Upper lobe of left lung (tissue), 4 donors: ENCODE data around the gene FAM171A1.

Source experiments
- CTCF ChIP-seq, 6 experiments: fragments of 450-650 bp in 4 of 6; fragments of 200-600 bp in 2 of 6; sonication (generic) in 2 of 6; IDR thresholded peaks; one replicate each; pipeline ENCODE4 v1.5.1; 2016 to 2019; ENCODE audit warnings: antibody characterized with exemption in 6 of 6
- EP300 ChIP-seq, 4 donors: sonication (generic); formaldehyde crosslinking; IDR thresholded peaks; one replicate each; pipeline ENCODE4 v1.5.1; 2017; ENCODE audit warnings: antibody characterized with exemption in 4 of 4, control low read depth in 2 of 4
- POLR2A ChIP-seq, 4 donors: fragments of 450-650 bp; IDR thresholded peaks; one replicate each; pipeline ENCODE4 v1.5.1; 2016 to 2017; ENCODE audit warnings: antibody characterized with exemption in 4 of 4, mild to moderate bottlenecking in 2 of 4

- TF ChIP-seq POLR2A (IDR thresholded peaks at IDR 0.05), result no peak
- no peak for TF ChIP-seq EP300 (IDR thresholded peaks at IDR 0.05)
- no peak for TF ChIP-seq CTCF (IDR thresholded peaks at IDR 0.05)
These were observed 146.1 kb downstream of the FAM171A1 start for GRCh38 chr10:15224948-15225347.
